Tibial nerve (tissue), 4 donors: ENCODE results near the gene SRF. TPM values are rescaled to one million over a fixed set of nuclear protein-coding genes. Genes with fewer than 3 reads are reported as not detected.

ENCODE experiments used
- DNase-seq, 2 donors: peaks; one replicate each; pipeline ENCODE4 v3.0.0-alpha.2; 2019; ENCODE audit warnings: low spot score in 2 of 2
- H3K27ac ChIP-seq, 4 donors: fragments of 200-600 bp; sonication (generic) in 3 of 4; one replicate each; pipeline ENCODE4 v1.5.1; 2017 to 2019; ENCODE audit warnings: mild to moderate bottlenecking in 1 of 4
- H3K27me3 ChIP-seq, 2 donors: fragments of 200-600 bp; sonication (generic) in 1 of 2; one replicate each; pipeline versions ENCODE4 v1.5.1 to v1.6.0; 2017 to 2019
- H3K36me3 ChIP-seq, 3 donors: fragments of 200-600 bp; sonication (generic); one replicate each; pipeline ENCODE4 v1.5.1; 2018 to 2019
- H3K4me1 ChIP-seq, 4 donors: fragments of 200-600 bp; sonication (generic) in 3 of 4; one replicate each; pipeline ENCODE4 v1.5.1; 2017 to 2019
- H3K4me3 ChIP-seq, 4 donors: fragments of 200-600 bp; sonication (generic) in 3 of 4; one replicate each; pipeline ENCODE4 v1.5.1; 2017 to 2019; ENCODE audit warnings: mild to moderate bottlenecking in 1 of 4, moderate library complexity in 1 of 4
- H3K9me3 ChIP-seq, 4 donors: fragments of 200-600 bp; sonication (generic) in 3 of 4; one replicate each; pipeline ENCODE4 v1.5.1; 2017 to 2019
- EP300 ChIP-seq, 2 donors: sonication (generic); formaldehyde crosslinking; IDR thresholded peaks; one replicate each; pipeline ENCODE4 v1.6.1; 2017; ENCODE audit warnings: antibody characterized with exemption in 2 of 2, mild to moderate bottlenecking in 1 of 2
- POLR2A ChIP-seq, 2 donors: fragments of 450-650 bp; IDR thresholded peaks; one replicate each; pipeline ENCODE4 v1.6.1; 2017; ENCODE audit warnings: antibody characterized with exemption in 2 of 2, mild to moderate bottlenecking in 2 of 2, moderate library complexity in 2 of 2
- WGBS, 2 donors: methylation state at CpG; one replicate each; pipeline ENCODE4 v1.1.5; 2018; 5-methylcytosine and 5-hydroxymethylcytosine counted together
- total RNA-seq, 4 donors: library from RNA; depleted of rRNA; stranded (reverse); fragments of >200 nt; gene quantifications; one replicate each; pipeline ENCODE4 v1.1.0, GENCODE V29; 2016
- TF ChIP-seq, protein P1 (sequence below), 5 experiments: fragments of 200-600 bp in 3 of 5; fragments of 450-650 bp in 2 of 5; sonication (generic) in 3 of 5; IDR thresholded peaks; one replicate each; pipeline ENCODE4 v1.5.1; 2016 to 2019; ENCODE audit warnings: antibody characterized with exemption in 5 of 5, mild to moderate bottlenecking in 3 of 5, moderate library complexity in 2 of 5

Gene SRF
- total RNA-seq, 4 donors from 2014 or later, result 28.4 to 49.8 (median 35.3) TPM

DNA sequence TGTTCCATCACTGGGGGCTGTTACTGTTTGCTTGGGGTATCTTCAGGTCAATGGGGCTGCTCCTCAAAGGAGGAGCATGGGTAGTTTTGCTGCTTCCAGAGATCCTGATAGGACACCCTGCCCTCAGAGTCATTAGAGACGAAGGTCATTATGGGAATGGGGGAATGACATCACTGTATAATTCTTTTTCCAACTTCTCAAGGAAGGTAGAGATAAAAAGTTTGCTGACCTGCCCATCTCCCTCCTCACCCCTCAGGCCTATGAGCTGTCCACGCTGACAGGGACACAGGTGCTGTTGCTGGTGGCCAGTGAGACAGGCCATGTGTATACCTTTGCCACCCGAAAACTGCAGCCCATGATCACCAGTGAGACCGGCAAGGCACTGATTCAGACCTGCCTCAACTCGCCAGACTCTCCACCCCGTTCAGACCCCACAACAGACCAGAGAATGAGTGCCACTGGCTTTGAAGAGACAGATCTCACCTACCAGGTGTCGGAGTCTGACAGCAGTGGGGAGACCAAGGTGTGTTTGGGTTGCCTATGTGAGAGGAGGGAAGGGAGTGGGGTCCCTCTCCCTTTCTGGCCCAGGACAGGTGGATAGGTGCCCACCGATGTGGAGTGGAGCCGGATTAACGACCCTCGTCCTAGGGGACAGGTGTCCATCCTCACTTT, 2.7 kb downstream of the SRF start:
- WGBS, 2 donors, result 51 to 53% methylated on average over 11 of the region's 11 CpGs
- Histone ChIP-seq H3K27ac (peak overlapping the region; percentile 82 to 100 (median 97)), H3K4me3 (peak overlapping the region; percentile 29 to 57 (median 46)), H3K27me3 (no peaks in the 10 kb centered on the region), H3K36me3 (peaks cover 3 to 30% (median 7%) of the 10 kb centered on the region in 3 donors), H3K4me1 (peaks cover 0 to 41% (median 26%) of the 10 kb centered on the region in 4 donors), H3K9me3 (no peaks in the 10 kb centered on the region)
- TF ChIP-seq EP300 (IDR thresholded peaks at IDR 0.05) (no peak), POLR2A (IDR thresholded peaks at IDR 0.05) (no peak)
- TF ChIP-seq, protein P1, sequence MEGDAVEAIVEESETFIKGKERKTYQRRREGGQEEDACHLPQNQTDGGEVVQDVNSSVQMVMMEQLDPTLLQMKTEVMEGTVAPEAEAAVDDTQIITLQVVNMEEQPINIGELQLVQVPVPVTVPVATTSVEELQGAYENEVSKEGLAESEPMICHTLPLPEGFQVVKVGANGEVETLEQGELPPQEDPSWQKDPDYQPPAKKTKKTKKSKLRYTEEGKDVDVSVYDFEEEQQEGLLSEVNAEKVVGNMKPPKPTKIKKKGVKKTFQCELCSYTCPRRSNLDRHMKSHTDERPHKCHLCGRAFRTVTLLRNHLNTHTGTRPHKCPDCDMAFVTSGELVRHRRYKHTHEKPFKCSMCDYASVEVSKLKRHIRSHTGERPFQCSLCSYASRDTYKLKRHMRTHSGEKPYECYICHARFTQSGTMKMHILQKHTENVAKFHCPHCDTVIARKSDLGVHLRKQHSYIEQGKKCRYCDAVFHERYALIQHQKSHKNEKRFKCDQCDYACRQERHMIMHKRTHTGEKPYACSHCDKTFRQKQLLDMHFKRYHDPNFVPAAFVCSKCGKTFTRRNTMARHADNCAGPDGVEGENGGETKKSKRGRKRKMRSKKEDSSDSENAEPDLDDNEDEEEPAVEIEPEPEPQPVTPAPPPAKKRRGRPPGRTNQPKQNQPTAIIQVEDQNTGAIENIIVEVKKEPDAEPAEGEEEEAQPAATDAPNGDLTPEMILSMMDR (IDR thresholded peaks at IDR 0.05), result no peak
- DNase-seq, result no peak

DNA sequence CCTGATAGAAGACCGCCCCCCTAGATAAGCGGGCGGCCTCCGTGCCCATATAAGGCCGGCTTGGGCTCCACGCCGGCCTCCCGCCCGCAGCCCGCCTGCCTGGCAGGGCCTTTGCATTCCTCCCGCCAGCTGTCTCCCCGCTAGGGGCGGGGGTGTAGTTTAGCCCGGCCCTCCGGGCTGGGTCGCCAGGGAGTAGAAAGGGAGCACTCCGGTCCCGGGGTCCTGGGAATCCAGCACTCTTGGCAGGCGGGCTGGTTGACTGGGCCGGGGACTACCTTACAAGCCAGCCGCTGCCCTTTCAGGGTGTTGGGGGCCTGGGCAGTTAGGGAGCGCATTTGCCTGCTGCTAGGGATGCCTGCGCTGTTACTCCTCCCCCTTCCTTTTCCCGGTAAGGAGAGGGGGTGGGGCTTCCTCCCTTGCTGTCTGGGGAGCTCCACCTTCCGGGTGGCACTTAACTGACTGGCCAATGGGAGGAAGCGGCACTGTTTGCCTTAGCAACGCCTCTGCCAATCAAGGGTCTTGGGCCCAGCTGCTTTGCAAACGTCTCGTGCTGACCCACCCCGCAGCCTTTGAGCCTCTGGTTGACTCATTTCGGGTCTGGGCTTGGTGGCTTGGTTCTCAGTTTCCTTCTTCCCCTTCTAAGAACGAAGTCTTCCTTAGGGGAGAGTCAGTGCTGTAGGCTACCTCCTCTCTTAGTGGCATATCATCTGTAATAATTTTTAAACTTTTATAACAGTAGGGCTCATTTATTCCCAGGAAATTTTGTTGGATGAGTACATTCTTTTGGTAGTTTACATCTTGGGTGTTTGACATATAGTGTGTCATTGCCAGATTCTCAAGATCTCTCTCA, 3.4 kb downstream of the SRF start:
- no peaks in the 10 kb centered on the region for H3K9me3 ChIP-seq
- H3K27ac ChIP-seq, result peak overlapping the region; percentile 82 to 100 (median 97)
- peak overlapping the region; percentile 29 to 57 (median 46) for H3K4me3 ChIP-seq
- TF ChIP-seq EP300 (IDR thresholded peaks at IDR 0.05) (peak; percentile 81 to 92), POLR2A (IDR thresholded peaks at IDR 0.05) (peak; percentile 8 to 84)
- TF ChIP-seq, protein P1 (IDR thresholded peaks at IDR 0.05), result peak in 2 of 5 experiments; percentile 70 to 71
- 0% methylated on average over 10 to 11 of the region's 32 CpGs for WGBS, 2 donors
- no peaks in the 10 kb centered on the region for H3K27me3 ChIP-seq
- H3K36me3 ChIP-seq, result peaks cover 3 to 38% (median 14%) of the 10 kb centered on the region in 3 donors
- peak; percentile 93 to 98 for DNase-seq
- H3K4me1 ChIP-seq, result peaks cover 0 to 41% (median 26%) of the 10 kb centered on the region in 4 donors

DNA sequence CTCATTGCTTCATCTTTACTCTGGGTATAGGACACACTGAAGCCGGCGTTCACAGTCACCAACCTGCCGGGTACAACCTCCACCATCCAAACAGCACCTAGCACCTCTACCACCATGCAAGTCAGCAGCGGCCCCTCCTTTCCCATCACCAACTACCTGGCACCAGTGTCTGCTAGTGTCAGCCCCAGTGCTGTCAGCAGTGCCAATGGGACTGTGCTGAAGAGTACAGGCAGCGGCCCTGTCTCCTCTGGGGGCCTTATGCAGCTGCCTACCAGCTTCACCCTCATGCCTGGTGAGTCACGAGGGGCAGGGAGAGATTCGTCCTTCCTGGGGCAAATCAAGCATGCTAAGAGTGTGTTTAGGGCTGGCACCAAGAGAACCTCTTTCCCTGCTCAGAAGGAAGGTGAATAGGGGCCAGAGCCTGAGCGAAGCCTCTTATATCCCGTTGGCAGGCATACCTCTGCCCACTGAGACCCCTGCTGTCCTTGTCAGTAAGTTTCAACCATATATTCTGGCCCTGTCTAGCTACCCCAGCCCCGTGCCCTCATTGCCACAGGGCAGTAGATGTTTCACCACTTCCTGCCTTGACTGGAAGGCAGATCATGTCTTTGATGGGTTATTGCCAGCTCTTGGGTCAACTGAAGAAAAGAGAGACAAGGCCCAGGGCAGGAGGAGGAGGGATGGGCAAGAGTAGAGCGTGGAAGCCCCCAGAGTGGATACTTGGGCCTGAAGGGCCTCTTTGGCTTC, 4.8 kb downstream of the SRF start:
- peak overlapping the region in 2 of 4 donors; percentile 96 to 100 for H3K27ac ChIP-seq
- peaks cover 3 to 47% (median 16%) of the 10 kb centered on the region in 3 donors for H3K36me3 ChIP-seq
- H3K4me1 ChIP-seq, result peaks cover 0 to 37% (median 26%) of the 10 kb centered on the region in 4 donors
- H3K4me3 ChIP-seq, result no peak overlapping the region
- 87 to 88% methylated on average over 11 of the region's 11 CpGs for WGBS, 2 donors
- TF ChIP-seq POLR2A (IDR thresholded peaks at IDR 0.05), result no peak
- TF ChIP-seq, protein P1 (IDR thresholded peaks at IDR 0.05), result no peak
- H3K27me3 ChIP-seq, result no peaks in the 10 kb centered on the region
- no peaks in the 10 kb centered on the region for H3K9me3 ChIP-seq
- DNase-seq, result no peak

DNA sequence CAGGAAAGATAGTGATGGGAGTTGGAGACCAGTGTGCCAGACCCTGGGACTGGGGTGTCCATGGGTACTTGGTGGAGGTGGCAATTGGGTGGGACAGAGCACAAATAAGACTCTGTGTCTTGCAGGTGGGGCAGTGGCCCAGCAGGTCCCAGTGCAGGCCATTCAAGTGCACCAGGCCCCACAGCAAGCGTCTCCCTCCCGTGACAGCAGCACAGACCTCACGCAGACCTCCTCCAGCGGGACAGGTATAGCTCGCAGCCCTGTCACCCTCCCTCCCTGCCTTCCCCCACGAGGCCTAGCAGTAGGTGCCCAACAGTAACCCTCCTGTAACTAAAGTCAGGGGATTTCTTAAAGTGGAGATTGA, 5.3 kb downstream of the SRF start:
- Histone ChIP-seq H3K27me3 (no peaks in the 10 kb centered on the region), H3K27ac (peak overlapping the region in 2 of 4 donors; percentile 96 to 100), H3K4me3 (no peak overlapping the region), H3K9me3 (no peaks in the 10 kb centered on the region), H3K36me3 (peaks cover 3 to 47% (median 16%) of the 10 kb centered on the region in 3 donors), H3K4me1 (peaks cover 0 to 42% (median 26%) of the 10 kb centered on the region in 4 donors)
- WGBS, 2 donors, result 93 to 97% methylated on average over 4 to 6 of the region's 6 CpGs
- DNase-seq, result no peak
- no peak for TF ChIP-seq POLR2A (IDR thresholded peaks at IDR 0.05)
- no peak for TF ChIP-seq EP300 (IDR thresholded peaks at IDR 0.05)

DNA sequence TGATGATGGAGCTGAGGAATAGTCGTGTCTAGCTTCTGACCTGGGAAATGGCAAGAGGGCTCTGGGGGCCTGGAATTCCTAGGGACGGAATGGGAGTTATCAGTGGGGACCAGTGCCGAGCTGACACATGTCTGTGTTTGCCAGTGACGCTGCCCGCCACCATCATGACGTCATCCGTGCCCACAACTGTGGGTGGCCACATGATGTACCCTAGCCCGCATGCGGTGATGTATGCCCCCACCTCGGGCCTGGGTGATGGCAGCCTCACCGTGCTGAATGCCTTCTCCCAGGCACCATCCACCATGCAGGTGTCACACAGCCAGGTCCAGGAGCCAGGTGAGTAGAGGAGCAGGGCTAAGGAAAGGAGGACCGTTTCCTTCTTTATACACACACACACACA, 7.1 kb downstream of the SRF start:
- Histone ChIP-seq H3K36me3 (peaks cover 3 to 47% (median 16%) of the 10 kb centered on the region in 3 donors), H3K9me3 (no peaks in the 10 kb centered on the region), H3K4me1 (peaks cover 0 to 47% (median 23%) of the 10 kb centered on the region in 4 donors), H3K27me3 (no peaks in the 10 kb centered on the region), H3K27ac (no peak overlapping the region), H3K4me3 (no peak overlapping the region)
- WGBS, 2 donors, result 80 to 86% methylated on average over 9 to 12 of the region's 12 CpGs
- TF ChIP-seq, protein P1 (IDR thresholded peaks at IDR 0.05), result no peak
- TF ChIP-seq POLR2A (IDR thresholded peaks at IDR 0.05), result no peak
- TF ChIP-seq EP300 (IDR thresholded peaks at IDR 0.05), result no peak
- DNase-seq, result no peak
